GM10266 (cell line): ENCODE data around the gene SLC25A20.

Experiments
- DNase-seq: peaks from one replicate; pipeline ENCODE4 v3.0.0; 2012; ENCODE audit errors: extremely low spot score
- CTCF ChIP-seq: IDR thresholded peaks from 2 replicates; pipeline ENCODE4 v1.5.1; 2012; ENCODE audit warnings: mild to moderate bottlenecking, low read depth; ENCODE audit not compliant: control insufficient read depth, insufficient read depth; ENCODE audit errors: missing control alignments

Gene SLC25A20

GRCh38 chr3:48879994-48880377, 18.7 kb downstream of the SLC25A20 start:
- DNase-seq = no peak

GRCh38 chr3:48879307-48879993, 19.2 kb downstream of the SLC25A20 start:
- no peak for TF ChIP-seq CTCF
- DNase-seq = no peak

More at GRCh38 chr3:48879994-48880377, 18.7 kb downstream of the SLC25A20 start:
- TF ChIP-seq CTCF = no peak

GRCh38 chr3:48877671-48878070, 21.0 kb downstream of the SLC25A20 start:
- no peak for TF ChIP-seq CTCF
- DNase-seq = no peak

GRCh38 chr3:48863122-48863521, 35.6 kb downstream of the SLC25A20 start:
- no peak for TF ChIP-seq CTCF
- no peak for DNase-seq

GRCh38 chr3:48859206-48859605, 39.5 kb downstream of the SLC25A20 start:
- no peak for TF ChIP-seq CTCF
- no peak for DNase-seq

- DNase-seq = no peak
Measured at GRCh38 chr3:48858709-48859108, 40.0 kb downstream of the SLC25A20 start.

More at GRCh38 chr3:48858709-48859108, 40.0 kb downstream of the SLC25A20 start:
- TF ChIP-seq CTCF = no peak
